Measurements from ENCODE around the gene PPP1R9A. TPM values are rescaled to one million over a fixed set of nuclear protein-coding genes. Genes with fewer than 3 reads are reported as not detected.

The PPP1R9A gene
- total RNA-seq, 4 donors from 2014 or later: 4.7 to 23.9 (median 11.8) TPM

- Histone ChIP-seq H3K36me3 (no peaks in the 10 kb centered on the region), H3K4me1 (no peaks in the 10 kb centered on the region), H3K4me3 (no peak overlapping the region), H3K27me3 (no peaks in the 10 kb centered on the region), H3K9me3 (no peaks in the 10 kb centered on the region), H3K27ac (no peak overlapping the region)
- TF ChIP-seq POLR2A (IDR thresholded peaks at IDR 0.05) (no peak), CTCF (IDR thresholded peaks at IDR 0.05) (no peak)
- no peak for DNase-seq
Observed at GRCh38 chr7:95251966-95252365, 344.6 kb downstream of the PPP1R9A start.

GRCh38 chr7:95253986-95254385, 346.6 kb downstream of the PPP1R9A start:
- DNase-seq: no peak
- Histone ChIP-seq H3K27ac (no peak overlapping the region), H3K36me3 (no peaks in the 10 kb centered on the region), H3K9me3 (no peaks in the 10 kb centered on the region), H3K27me3 (no peaks in the 10 kb centered on the region), H3K4me1 (no peaks in the 10 kb centered on the region), H3K4me3 (no peak overlapping the region)
- TF ChIP-seq CTCF (IDR thresholded peaks at IDR 0.05) (no peak), POLR2A (IDR thresholded peaks at IDR 0.05) (no peak)

GRCh38 chr7:95255691-95256090, 348.3 kb downstream of the PPP1R9A start:
- no peak for TF ChIP-seq CTCF (IDR thresholded peaks at IDR 0.05)
- Histone ChIP-seq H3K27me3 (no peaks in the 10 kb centered on the region), H3K4me1 (no peaks in the 10 kb centered on the region), H3K36me3 (no peaks in the 10 kb centered on the region), H3K27ac (no peak overlapping the region), H3K9me3 (no peaks in the 10 kb centered on the region), H3K4me3 (no peak overlapping the region)
- DNase-seq: no peak

GRCh38 chr7:95261895-95262415, 354.6 kb downstream of the PPP1R9A start:
- TF ChIP-seq POLR2A (IDR thresholded peaks at IDR 0.05) (no peak), CTCF (IDR thresholded peaks at IDR 0.05) (no peak)
- H3K27me3 ChIP-seq: no peaks in the 10 kb centered on the region
- no peak overlapping the region for H3K4me3 ChIP-seq
- H3K9me3 ChIP-seq: no peaks in the 10 kb centered on the region
- no peaks in the 10 kb centered on the region for H3K4me1 ChIP-seq
- H3K27ac ChIP-seq: no peak overlapping the region
- H3K36me3 ChIP-seq: no peaks in the 10 kb centered on the region
- no peak for DNase-seq

- H3K27me3 ChIP-seq: no peaks in the 10 kb centered on the region
- no peak overlapping the region for H3K4me3 ChIP-seq
- no peaks in the 10 kb centered on the region for H3K36me3 ChIP-seq
- TF ChIP-seq CTCF (IDR thresholded peaks at IDR 0.05): no peak
- TF ChIP-seq POLR2A (IDR thresholded peaks at IDR 0.05): no peak
- no peak for DNase-seq
- no peaks in the 10 kb centered on the region for H3K4me1 ChIP-seq
- H3K27ac ChIP-seq: no peak overlapping the region
- no peaks in the 10 kb centered on the region for H3K9me3 ChIP-seq
Observed at GRCh38 chr7:95262875-95263274, 355.5 kb downstream of the PPP1R9A start.

GRCh38 chr7:95263785-95264362, 356.5 kb downstream of the PPP1R9A start:
- no peak for DNase-seq
- TF ChIP-seq CTCF (IDR thresholded peaks at IDR 0.05) (no peak), POLR2A (IDR thresholded peaks at IDR 0.05) (no peak)
- Histone ChIP-seq H3K27ac (no peak overlapping the region), H3K9me3 (no peaks in the 10 kb centered on the region), H3K36me3 (no peaks in the 10 kb centered on the region), H3K27me3 (no peaks in the 10 kb centered on the region), H3K4me1 (no peaks in the 10 kb centered on the region), H3K4me3 (no peak overlapping the region)

All from Peyer's patch (tissue), 4 donors.